GM15510 (cell line): ENCODE measurements around the gene EGFL7.

ENCODE experiments used
- POLR2A ChIP-seq: IDR thresholded peaks from 3 replicates; pipeline ENCODE4 v1.6.1; 2011; ENCODE audit warnings: borderline replicate concordance; ENCODE audit not compliant: insufficient read length; ENCODE audit errors: extremely low read depth

EGFL7 gene

DNA sequence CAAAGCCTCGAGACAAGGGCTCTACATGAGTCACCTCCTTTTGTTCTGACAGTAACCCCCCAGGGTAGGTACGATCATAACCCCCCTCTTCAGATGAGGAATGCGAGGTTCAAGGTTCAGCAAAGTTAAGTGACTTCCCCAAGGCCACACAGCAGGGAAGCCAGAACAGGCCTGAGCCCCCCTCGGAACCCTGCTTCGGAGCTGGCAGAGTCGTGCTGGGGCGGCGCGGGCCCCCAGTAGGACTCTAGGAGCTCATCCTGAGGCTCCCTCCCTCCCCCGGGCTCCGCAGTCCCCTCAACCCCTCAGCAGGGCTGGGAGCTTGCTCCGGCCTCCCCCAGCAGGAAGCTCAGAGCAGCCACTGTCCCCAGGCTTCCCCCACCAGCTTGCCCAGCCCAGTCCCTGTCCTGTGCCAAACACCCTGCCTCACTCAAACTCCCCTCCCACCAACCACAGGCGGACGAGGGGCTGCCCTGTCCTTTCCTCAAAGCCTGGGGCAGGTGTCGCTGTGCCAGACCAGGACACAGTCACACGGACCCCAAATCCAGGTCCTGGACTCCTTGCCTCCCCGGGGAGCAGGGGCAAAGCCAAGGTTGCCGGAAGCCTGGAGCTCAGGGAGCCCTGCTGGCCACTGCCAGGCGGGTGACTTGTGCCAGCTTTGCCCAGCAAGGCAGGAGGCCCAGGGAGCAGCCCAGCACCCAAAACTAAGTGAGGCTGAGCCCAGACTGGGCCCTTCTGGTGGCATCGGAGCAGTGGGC is 19.4 kb downstream of the EGFL7 start:
- TF ChIP-seq POLR2A: no peak

GRCh38 chr9:136682710-136683109 is 20.0 kb downstream of the EGFL7 start:
- no peak for TF ChIP-seq POLR2A

DNA sequence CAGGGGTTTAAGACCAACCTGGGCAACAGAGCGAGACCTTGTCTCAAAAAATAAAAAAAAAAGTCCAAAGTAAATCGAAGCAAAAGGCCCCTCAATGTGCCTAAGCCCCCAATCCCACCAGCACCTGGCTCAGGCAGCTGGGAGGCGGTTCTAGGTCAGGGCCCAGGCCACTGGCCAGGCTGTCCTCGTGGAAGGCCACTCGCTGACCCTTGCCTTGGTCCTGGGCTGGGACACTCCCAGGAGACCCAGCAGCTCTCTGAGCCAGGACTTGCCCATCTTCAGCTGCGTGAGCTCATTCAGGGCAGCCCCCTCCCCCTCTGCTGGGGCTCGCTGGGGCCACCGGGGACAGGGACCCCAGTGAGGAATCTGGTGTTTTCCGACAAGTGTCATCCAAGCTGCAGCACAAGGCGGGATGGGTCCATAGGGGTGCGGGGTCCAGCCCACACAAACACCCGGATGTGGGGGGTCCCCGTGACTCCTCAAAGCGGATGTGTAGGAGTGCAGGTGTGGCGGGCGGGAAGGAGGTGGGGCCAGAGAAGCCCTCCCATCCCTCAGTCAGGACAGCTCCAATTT is 20.5 kb downstream of the EGFL7 start:
- TF ChIP-seq POLR2A: no peak

- TF ChIP-seq POLR2A: no peak
These were observed 21.0 kb downstream of the EGFL7 start for GRCh38 chr9:136683755-136684154.

DNA sequence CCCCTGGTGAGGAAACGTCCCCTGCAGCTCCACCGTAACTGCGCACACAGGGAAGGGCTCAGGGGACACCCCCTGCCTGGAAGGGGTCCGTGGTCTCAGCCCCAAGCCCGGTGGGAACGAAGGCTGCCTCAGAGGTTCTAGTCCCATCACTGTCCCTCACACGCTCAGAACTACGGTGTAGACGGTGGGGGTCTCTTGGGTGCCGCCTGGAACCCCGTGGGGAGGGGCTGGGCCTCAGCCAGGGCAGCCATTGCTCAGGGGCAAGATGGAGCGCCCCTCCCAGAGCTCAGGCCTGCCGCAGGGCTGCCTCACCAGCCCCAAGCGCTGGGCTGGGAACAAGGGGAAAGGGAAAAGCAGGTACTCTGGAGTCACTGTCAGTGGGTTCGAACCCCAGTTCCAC is 21.6 kb downstream of the EGFL7 start:
- no peak for TF ChIP-seq POLR2A

GRCh38 chr9:136684799-136685198 is 22.1 kb downstream of the EGFL7 start:
- no peak for TF ChIP-seq POLR2A

GRCh38 chr9:136685216-136685615 is 22.5 kb downstream of the EGFL7 start:
- TF ChIP-seq POLR2A: no peak

GRCh38 chr9:136685790-136686533 is 23.2 kb downstream of the EGFL7 start:
- TF ChIP-seq POLR2A: no peak

GRCh38 chr9:136686534-136686793 is 23.7 kb downstream of the EGFL7 start:
- no peak for TF ChIP-seq POLR2A

DNA sequence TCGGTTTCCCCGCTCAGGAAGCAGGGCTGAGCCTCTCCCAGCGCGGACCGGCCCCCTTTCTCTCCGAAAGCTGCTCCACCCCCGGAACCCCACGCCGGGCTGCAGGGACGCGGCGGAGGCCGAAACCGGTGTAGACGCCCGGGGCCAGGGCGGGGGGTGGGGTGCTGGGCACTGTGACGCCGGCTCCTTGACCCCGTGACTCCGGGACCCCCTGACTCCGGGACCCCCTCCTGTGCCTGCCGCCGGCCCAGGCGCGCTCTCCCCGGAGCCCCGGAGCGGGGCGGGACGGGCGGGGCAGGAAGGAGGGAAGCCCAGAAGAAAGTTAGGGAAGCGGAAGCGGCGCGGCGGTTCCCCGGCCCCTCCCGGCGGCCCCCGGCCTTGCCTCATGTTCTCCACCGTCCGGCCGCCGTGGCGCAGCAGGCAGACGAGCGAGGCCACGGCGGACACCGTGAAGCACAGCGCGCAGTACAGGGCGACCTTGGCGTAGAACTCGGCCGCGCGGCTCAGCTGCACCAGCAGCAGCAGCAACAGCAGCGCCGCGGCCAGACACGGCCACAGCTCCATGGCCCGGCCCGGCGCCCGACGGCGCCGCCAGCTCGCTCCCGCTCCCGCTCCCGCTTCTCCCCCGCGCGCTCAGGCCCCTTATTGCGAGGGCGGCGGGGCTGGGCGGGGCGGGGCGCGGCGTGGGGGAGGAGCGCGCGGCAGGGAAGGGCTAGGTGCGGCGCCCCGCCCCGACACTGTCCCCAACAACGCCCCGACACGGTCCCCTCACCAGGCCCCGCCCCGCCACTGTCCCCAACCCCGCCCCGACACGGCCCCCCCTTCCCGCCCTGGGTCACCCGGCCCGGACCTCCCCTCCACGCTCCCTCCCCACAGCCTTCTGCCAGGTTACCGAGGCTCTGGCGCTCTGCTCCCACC is 24.3 kb downstream of the EGFL7 start, which contains the start of gene AGPAT2:
Gene AGPAT2 (minus strand): TSS at position 664 of the 918 bp plus-strand sequence. CDS start 100 bp downstream, at position 564.
- TF ChIP-seq POLR2A: peak; percentile 62

DNA sequence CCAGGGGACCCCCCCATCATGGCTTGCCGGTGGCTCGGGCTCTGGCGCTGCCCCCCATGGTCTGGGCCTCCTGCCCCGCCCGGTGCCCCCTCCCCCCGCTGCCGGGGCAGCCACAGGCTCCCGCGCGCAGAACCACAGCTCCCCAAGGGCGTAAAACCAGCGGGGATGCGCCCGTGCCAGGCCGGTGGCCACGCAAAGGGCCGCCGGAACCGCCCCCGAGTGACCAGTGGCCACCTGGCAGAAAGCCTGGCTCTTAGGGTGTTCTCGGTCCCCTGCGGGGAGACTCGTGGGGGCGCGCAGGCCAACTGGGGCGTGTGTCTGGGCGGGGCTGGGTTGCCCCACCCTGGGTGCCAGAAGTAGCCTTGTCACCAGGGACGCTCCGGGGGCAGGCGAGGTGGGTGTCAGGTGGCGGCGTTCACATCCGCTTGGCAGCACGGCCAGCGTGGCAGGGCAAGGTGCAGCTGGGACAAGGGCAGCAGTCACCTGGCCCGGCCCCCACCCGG is 25.1 kb downstream of the EGFL7 start:
- no peak for TF ChIP-seq POLR2A

- TF ChIP-seq POLR2A: no peak
These were observed 25.8 kb downstream of the EGFL7 start for GRCh38 chr9:136688274-136689107.

GRCh38 chr9:136689108-136689460 is 26.4 kb downstream of the EGFL7 start:
- no peak for TF ChIP-seq POLR2A

DNA sequence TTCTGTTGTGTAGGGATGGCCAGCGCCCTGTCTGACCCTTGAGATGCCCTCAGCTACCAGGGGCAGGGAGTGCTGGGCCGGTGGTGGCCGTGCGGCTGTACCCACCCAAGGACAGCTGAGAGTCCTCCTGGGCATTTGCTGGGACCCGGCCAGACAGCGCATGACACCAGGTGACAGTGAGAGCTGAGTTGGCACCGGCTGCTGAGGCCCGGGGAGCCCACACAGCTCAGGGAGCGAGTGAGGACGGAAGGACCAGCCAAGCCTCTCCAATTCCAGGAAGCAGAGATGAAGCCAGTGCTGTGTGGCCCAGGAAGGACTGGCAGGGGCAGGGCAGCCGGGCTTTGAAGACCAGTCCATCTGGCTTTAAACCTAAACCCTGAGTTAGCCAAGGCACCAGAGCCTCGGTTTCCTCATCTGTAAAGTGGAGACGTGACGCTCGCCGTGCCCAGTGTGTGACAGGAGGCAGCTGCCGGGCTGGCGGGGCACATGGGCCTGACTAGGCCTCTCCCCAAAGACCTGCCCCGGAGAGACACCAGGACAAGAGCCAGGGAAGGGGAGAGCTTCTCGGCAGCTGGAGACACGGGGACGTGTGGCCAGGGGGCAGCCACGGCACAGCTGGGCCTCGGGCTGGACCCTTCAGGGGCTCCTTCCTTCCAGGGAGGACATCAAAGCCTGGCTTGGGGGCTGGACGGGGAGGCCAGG is 27.5 kb downstream of the EGFL7 start:
- TF ChIP-seq POLR2A: no peak

DNA sequence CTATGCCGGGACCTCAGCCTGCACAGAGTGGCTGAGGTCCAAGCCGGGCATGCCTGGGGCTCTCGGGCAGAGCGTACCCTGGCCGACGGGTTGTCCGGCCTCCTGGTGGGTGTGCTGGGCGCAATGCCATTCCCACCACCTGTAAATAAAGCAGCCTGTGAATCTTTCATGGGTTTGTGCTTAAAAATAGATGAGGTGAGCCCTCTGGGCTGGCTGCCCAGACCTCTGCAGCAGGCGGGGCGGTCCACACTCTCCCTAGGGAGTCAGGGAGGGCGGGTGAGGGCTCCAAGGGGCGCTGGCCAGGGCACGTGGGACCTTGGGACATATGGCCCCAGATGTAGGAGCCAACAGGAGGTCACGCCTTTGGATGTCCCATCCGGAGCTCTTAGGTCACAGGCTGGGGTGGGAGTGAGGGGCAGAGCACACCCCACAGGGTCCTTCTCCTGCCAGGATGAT is 28.1 kb downstream of the EGFL7 start:
- no peak for TF ChIP-seq POLR2A
